Umbilical cord (tissue), 2 donors: ENCODE data around the gene LRRC27. TPM values are rescaled to one million over a fixed set of nuclear protein-coding genes. Genes with fewer than 3 reads are reported as not detected.

Experiments used
- DNase-seq: peaks from one replicate; pipeline ENCODE4 v3.0.0-alpha.2; 2015; ENCODE audit warnings: low spot score
- total RNA-seq: library from RNA; depleted of rRNA; stranded (reverse); fragments of >200 nt; gene quantifications from one replicate; pipeline ENCODE4 v1.2.3, GENCODE V29; 2014; ENCODE audit warnings: low replicate concordance; ENCODE audit not compliant: insufficient read depth

Gene LRRC27
- total RNA-seq, 1 donor from 2014 or later: 4.6 TPM

- no peak for DNase-seq
These were observed 92.2 kb downstream of the LRRC27 start for GRCh38 chr10:132423966-132424861.

- DNase-seq: no peak
These were observed 93.2 kb downstream of the LRRC27 start for GRCh38 chr10:132425029-132425756.

- DNase-seq: no peak
These were observed 93.8 kb downstream of the LRRC27 start for GRCh38 chr10:132425757-132426155.

- no peak for DNase-seq
These were observed 95.2 kb downstream of the LRRC27 start for GRCh38 chr10:132427006-132427771.

GRCh38 chr10:132427939-132428367 lies 96.0 kb downstream of the LRRC27 start:
- no peak for DNase-seq

- no peak for DNase-seq
These were observed 96.5 kb downstream of the LRRC27 start for GRCh38 chr10:132428486-132428995.

Other genes with a start within 250 kb of the LRRC27 start
- 1.2 TPM for gene DPYSL4, start 145.2 kb upstream of the LRRC27 start, total RNA-seq
- gene STK32C, start 24.2 kb upstream of the LRRC27 start, total RNA-seq: not detected
- 9.1 TPM for gene PWWP2B, start 65.0 kb downstream of the LRRC27 start, total RNA-seq
- gene INPP5A, start 205.6 kb downstream of the LRRC27 start, total RNA-seq: 103 TPM